RWPE2 (cell line): Measurements from ENCODE around the gene KCNQ2.

Experiments used
- ATAC-seq: fragments of 200-7000 bp; cut with Tn5 transposase; 3 replicates; pipeline ENCODE4 v1.9.1; 2021; ENCODE audit warnings: low read depth
- DNase-seq: peaks from one replicate; pipeline ENCODE4 v3.0.0-alpha.2; 2020; ENCODE audit warnings: low spot score
- H3K27ac ChIP-seq: fragments of 450-650 bp; 2 replicates; pipeline ENCODE4 v1.5.1; 2017; ENCODE audit warnings: mild to moderate bottlenecking; ENCODE audit not compliant: poor library complexity, severe bottlenecking
- H3K27me3 ChIP-seq: fragments of 250-450 bp; sonication (Bioruptor Pico); 2 replicates; pipeline ENCODE4 v1.5.1; 2021; ENCODE audit warnings: mild to moderate bottlenecking, moderate library complexity; ENCODE audit not compliant: insufficient read depth, poor library complexity, severe bottlenecking
- H3K36me3 ChIP-seq: fragments of 250-450 bp; sonication (Bioruptor Pico); 2 replicates; pipeline ENCODE4 v1.5.1; 2020; ENCODE audit warnings: low read depth, mild to moderate bottlenecking, moderate library complexity
- H3K4me1 ChIP-seq: fragments of 250-450 bp; sonication (Bioruptor Pico); 2 replicates; pipeline ENCODE4 v1.5.1; 2021; ENCODE audit warnings: mild to moderate bottlenecking, moderate library complexity; ENCODE audit not compliant: insufficient read depth, poor library complexity, severe bottlenecking
- H3K4me3 ChIP-seq: fragments of 250-450 bp; sonication (Bioruptor Pico); 2 replicates; pipeline ENCODE4 v1.5.1; 2021; ENCODE audit warnings: mild to moderate bottlenecking, moderate library complexity; ENCODE audit not compliant: severe bottlenecking
- H3K9me3 ChIP-seq: fragments of 250-450 bp; sonication (Bioruptor Pico); 2 replicates; pipeline ENCODE4 v1.5.1; 2021; ENCODE audit warnings: mild to moderate bottlenecking, moderate library complexity; ENCODE audit not compliant: severe bottlenecking
- TF ChIP-seq, protein P1 (sequence below): fragments of 450-650 bp; IDR thresholded peaks from one replicate; pipeline ENCODE4 v1.5.1; 2017; ENCODE audit warnings: mild to moderate bottlenecking, moderate library complexity; ENCODE audit not compliant: poor library complexity, severe bottlenecking

KCNQ2 gene

DNA sequence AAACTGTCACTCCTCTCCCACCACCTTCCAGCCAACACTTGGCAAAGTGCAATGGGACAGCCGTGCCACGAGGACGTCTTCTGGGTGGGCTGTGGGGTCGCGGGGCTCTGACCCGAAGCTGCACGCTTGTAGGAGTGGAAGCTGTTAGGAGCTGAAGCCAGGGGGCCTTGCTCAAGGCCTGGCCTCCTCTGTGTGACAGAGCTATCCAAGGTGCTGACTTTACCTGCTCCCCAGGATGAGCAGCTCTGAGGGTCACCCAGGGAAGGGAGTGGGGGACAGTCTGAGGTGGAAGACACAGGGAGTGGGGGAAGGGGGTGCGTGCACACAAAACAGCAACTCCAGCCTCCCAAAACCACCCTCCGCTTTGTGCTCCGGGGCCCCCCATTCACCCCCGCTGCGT lies 93.8 kb downstream of the KCNQ2 start:
- H3K9me3 ChIP-seq, result no peaks in the 10 kb centered on the region
- TF ChIP-seq, protein P1, sequence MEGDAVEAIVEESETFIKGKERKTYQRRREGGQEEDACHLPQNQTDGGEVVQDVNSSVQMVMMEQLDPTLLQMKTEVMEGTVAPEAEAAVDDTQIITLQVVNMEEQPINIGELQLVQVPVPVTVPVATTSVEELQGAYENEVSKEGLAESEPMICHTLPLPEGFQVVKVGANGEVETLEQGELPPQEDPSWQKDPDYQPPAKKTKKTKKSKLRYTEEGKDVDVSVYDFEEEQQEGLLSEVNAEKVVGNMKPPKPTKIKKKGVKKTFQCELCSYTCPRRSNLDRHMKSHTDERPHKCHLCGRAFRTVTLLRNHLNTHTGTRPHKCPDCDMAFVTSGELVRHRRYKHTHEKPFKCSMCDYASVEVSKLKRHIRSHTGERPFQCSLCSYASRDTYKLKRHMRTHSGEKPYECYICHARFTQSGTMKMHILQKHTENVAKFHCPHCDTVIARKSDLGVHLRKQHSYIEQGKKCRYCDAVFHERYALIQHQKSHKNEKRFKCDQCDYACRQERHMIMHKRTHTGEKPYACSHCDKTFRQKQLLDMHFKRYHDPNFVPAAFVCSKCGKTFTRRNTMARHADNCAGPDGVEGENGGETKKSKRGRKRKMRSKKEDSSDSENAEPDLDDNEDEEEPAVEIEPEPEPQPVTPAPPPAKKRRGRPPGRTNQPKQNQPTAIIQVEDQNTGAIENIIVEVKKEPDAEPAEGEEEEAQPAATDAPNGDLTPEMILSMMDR, result no peak
- H3K27ac ChIP-seq, result no peak overlapping the region
- H3K4me1 ChIP-seq, result no peaks in the 10 kb centered on the region
- no peaks in the 10 kb centered on the region for H3K36me3 ChIP-seq
- peaks cover 58% of the 10 kb centered on the region for H3K27me3 ChIP-seq
- H3K4me3 ChIP-seq, result no peak overlapping the region
- ATAC-seq, result no peak
- DNase-seq, result no peak

DNA sequence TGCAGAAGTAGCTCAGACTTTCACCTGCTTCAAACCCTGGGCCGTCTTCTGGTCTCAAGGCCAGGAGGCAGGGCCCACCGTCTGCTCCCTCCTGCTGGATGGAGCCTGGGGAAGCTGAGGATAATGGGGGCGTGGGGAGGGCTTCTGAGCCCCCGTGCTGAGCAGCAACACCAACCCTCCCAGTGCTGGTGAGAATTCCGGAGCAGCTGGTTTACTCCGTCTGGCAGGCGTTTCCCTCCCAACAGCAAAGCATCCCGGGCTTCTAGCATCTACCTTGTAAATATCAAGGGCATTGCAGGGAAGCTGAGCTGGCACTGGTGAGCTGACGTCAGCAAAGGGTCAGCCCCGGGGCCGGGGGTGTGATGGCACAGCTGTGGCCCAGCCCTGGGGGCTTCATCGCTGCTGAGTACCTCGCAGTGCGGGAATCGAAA lies 94.5 kb downstream of the KCNQ2 start:
- TF ChIP-seq, protein P1, result no peak
- Histone ChIP-seq H3K27ac (no peak overlapping the region), H3K36me3 (no peaks in the 10 kb centered on the region), H3K4me3 (no peak overlapping the region), H3K9me3 (no peaks in the 10 kb centered on the region), H3K27me3 (peaks cover 58% of the 10 kb centered on the region), H3K4me1 (no peaks in the 10 kb centered on the region)
- DNase-seq (no peak), ATAC-seq (no peak)

DNA sequence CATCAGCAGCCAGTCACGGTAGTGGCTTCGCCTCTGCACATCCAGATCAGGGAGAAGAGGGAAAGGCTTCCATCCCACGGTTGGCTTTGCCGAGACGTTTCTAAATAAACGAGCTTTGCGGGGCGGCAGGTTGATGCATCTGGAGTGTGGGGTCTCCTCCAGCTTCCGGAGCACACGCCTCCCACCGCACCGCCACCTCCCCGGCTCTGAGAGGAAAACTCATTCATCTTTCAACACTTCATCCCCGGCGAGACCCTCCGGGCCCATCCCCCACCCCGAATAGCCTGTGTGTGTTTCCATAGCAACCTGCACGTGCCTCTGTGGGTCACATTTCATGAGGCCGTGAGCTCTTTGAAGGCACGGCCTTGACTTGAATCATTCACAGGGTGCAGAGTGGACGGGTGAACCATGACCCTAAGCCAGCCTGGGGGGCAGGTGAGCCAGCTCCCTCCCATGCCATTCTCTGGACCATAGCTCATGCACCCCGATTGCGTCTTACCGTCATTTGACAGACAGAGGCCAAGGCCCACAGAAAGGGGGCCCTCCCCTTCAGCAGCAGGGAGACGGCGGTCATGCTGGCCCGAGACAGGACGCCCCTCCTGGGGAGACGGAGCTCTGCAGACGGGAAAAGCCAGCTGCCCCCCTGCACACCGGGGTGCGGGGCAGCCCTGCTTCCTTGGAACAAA lies 95.1 kb downstream of the KCNQ2 start:
- H3K36me3 ChIP-seq, result no peaks in the 10 kb centered on the region
- DNase-seq (no peak), ATAC-seq (no peak)
- TF ChIP-seq, protein P1, result no peak
- no peak overlapping the region for H3K27ac ChIP-seq
- no peak overlapping the region for H3K4me3 ChIP-seq
- H3K4me1 ChIP-seq, result no peaks in the 10 kb centered on the region
- no peaks in the 10 kb centered on the region for H3K9me3 ChIP-seq
- H3K27me3 ChIP-seq, result peaks cover 61% of the 10 kb centered on the region

DNA sequence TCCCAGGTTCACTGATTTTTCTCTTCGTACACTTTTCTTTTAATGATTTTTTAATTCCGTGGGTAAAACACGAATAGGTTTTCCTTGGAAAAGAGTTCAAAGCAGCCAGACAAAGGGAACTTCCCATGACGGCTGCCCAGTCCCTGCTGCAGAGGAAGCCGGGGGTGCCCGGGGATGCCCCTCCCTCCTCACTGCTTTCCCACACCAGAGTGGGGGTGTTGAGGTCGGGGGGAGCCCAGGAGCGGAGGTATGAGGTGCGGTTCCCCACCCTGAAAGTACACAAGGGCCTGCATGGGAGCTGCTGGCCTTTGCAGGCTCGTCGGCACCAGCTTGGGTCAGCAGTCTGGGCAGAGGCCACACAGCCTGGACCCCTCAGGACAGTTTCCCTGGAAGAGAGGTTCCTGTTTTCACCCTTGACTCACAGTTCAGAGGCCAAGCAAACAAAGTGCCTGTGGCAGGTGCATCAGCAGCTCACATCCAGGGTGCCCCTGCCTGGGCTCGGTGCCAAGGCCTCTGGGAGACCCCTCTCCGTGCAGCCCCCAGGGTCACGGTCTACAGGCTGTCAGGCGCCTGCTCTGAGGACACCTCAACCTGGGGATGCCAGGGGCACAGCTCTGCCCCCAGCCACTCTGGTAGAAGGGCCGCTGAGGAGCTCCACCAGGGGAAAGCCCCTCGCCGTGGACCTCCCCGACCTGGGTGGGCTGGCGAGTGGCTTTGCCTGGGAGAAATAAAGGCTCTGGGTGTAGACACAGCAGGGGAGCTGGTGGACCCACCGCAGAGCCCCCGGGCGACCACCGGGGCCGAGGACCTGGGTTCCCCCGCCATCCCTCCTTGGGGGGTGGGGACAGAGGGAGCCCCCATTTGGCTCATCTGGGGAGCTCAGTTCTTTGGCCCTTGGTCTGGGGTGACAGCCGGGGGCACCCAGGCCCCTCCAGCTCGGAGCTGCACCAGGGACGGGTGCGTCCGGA lies 95.9 kb downstream of the KCNQ2 start:
- ATAC-seq (no peak), DNase-seq (no peak)
- Histone ChIP-seq H3K36me3 (no peaks in the 10 kb centered on the region), H3K27me3 (peaks cover 63% of the 10 kb centered on the region), H3K4me3 (no peak overlapping the region), H3K9me3 (no peaks in the 10 kb centered on the region), H3K27ac (no peak overlapping the region), H3K4me1 (no peaks in the 10 kb centered on the region)
- TF ChIP-seq, protein P1, result no peak
